Fibroblast of mammary gland (primary cell): ENCODE results near the gene ARPC5L.

Source experiments
- DNase-seq: peaks from one replicate; pipeline ENCODE4 v3.0.0-alpha.2; 2010; ENCODE audit warnings: low read depth
- H3K4me3 ChIP-seq: 2 replicates; pipeline ENCODE4 v1.5.1; 2011; ENCODE audit warnings: low read depth, mild to moderate bottlenecking, low read length, moderate library complexity; ENCODE audit not compliant: control insufficient read depth
- TF ChIP-seq, protein P1 (sequence below): conservative IDR thresholded peaks from 2 replicates; pipeline ENCODE4 v1.5.1; 2011; ENCODE audit warnings: low read depth, low read length, inconsistent platforms; ENCODE audit not compliant: control insufficient read depth, insufficient read depth

Gene ARPC5L

DNA sequence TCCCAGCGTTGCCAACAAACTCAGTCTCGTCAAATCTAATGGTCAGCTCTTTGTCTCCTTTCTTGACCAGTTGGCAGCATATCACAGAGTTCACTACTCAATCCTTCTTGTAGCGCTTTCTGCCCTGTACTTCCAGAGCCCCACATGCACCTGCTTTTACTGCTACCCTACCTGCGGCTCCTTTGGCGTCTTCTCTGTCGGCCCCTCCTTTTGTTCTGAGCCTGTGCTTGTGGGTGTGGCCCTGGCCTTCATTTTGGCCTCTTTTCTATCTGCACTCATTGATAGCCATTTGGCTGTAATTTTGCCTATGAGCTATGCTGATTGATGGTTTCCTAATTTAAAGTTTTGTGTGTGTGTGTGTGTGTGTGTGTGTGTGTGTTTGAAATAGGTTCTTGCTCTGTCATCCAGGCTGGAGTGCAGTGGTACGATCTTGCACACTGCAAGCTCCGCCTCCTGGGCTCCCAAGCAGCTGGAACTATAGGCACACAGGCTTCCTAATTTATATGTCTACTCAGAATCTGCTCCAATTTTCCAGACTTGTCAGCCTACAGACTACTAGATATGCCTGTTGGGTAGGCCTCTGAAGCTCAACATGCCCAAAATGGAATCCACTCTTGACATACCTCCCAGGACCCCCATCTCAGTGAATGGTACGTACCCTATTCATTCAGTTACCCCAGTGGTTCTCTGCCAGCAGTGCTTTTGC, 32.3 kb downstream of the ARPC5L start:
- TF ChIP-seq, protein P1, sequence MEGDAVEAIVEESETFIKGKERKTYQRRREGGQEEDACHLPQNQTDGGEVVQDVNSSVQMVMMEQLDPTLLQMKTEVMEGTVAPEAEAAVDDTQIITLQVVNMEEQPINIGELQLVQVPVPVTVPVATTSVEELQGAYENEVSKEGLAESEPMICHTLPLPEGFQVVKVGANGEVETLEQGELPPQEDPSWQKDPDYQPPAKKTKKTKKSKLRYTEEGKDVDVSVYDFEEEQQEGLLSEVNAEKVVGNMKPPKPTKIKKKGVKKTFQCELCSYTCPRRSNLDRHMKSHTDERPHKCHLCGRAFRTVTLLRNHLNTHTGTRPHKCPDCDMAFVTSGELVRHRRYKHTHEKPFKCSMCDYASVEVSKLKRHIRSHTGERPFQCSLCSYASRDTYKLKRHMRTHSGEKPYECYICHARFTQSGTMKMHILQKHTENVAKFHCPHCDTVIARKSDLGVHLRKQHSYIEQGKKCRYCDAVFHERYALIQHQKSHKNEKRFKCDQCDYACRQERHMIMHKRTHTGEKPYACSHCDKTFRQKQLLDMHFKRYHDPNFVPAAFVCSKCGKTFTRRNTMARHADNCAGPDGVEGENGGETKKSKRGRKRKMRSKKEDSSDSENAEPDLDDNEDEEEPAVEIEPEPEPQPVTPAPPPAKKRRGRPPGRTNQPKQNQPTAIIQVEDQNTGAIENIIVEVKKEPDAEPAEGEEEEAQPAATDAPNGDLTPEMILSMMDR = no peak

GRCh38 chr9:124894741-124895170, 32.8 kb downstream of the ARPC5L start:
- TF ChIP-seq, protein P1 = peak; percentile 68
- peak; percentile 64 for DNase-seq
- no peak overlapping the region for H3K4me3 ChIP-seq

More for the DNA sequence above, 32.3 kb downstream of the ARPC5L start:
- no peak overlapping the region for H3K4me3 ChIP-seq
- DNase-seq = no peak

GRCh38 chr9:124897570-124898460, 35.9 kb downstream of the ARPC5L start:
- TF ChIP-seq, protein P1 = no peak
- H3K4me3 ChIP-seq = no peak overlapping the region
- no peak for DNase-seq

- DNase-seq = no peak
- TF ChIP-seq, protein P1 = no peak
- H3K4me3 ChIP-seq = no peak overlapping the region
These were observed 37.9 kb downstream of the ARPC5L start for GRCh38 chr9:124899845-124900244.

- DNase-seq = no peak
- TF ChIP-seq, protein P1 = no peak
- H3K4me3 ChIP-seq = no peak overlapping the region
These were observed 45.0 kb downstream of the ARPC5L start for GRCh38 chr9:124906966-124907365.

DNA sequence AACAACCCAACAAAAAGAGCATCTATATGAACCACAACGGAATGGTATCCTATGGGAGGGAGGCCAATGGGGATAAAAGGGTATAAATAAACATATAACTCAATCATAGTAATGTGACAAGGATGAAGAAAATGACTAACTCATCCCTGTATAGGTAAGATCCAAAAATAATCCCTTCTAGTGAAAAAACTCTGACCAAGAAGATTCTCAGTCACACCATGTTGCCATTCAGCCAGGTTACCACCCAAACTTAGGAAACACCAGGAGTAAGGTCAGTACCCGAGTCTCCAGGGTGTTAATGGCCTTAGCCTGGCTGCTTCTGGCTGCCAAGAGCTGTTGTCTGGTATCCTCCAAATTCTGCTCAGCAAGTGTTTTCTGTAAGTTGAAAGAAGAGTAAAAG, 46.2 kb downstream of the ARPC5L start:
- no peak for DNase-seq
- no peak overlapping the region for H3K4me3 ChIP-seq
- TF ChIP-seq, protein P1 = no peak
